GM18873 (cell line): ENCODE data around the gene IL15RA.
"Not testable (repeated sequence)": the region's sequence is repeated elsewhere in the genome, so short reads cannot be mapped to it uniquely, and the experiment has no call there.

Experiments
- ATAC-seq: cut with Tn5 transposase; IDR thresholded peaks from one replicate; pipeline ENCODE4 v1.9.1; 2021; ENCODE audit warnings: mild to moderate bottlenecking, moderate library complexity, moderate number of reproducible peaks; ENCODE audit not compliant: unreplicated experiment, low FRiP score

IL15RA gene

DNA sequence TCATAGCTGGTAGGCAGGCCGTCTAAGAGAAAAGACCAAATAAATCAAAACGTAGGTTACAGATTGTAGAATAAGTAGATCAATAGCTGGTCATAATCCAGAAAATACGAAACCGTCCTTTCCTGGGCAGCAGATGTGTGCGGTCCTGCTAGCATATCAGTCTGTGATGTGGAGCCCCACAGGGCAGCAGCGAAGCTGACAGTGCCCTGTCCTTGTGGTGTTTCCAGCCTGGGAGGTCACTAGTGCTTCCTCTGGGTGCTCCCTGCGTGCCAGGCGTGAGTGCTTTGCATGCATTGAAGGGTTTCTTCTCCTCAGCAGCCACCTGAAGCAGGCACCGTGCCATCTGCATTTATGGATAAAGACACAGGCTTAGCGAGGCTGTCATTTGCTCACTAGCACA lies 41.7 kb downstream of the IL15RA start:
- ATAC-seq, result no peak

DNA sequence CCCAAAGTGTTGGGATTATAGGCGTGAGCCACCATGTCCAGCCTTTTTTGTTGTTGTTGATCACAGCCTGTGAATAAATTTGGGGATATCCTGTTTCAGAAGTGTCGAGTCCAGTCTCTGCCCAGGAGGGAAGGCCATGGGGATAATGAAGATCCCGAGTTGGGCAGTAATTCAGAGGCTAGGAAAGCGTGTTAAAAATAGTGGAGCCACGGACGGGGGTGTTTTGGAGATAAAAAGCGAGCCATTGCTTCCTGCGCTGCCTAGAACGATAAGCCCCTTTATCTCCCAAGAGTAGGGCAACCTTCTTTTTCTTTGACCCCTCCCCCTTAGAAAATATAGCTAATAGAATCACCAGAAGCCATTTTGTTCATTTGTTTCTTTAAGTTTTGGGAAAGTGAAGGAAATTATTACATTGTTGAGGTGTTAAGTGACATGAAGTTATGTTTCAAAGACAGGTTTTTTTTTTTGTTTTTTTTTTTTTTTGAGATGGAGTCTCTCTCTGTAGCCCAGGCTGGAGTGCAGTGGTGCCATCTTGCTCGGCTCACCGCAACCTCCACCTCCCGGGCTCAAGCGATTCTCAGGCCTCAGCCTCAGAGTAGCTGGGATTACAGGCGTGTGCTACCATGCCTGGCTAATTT lies 43.3 kb downstream of the IL15RA start:
- ATAC-seq, result no peak

DNA sequence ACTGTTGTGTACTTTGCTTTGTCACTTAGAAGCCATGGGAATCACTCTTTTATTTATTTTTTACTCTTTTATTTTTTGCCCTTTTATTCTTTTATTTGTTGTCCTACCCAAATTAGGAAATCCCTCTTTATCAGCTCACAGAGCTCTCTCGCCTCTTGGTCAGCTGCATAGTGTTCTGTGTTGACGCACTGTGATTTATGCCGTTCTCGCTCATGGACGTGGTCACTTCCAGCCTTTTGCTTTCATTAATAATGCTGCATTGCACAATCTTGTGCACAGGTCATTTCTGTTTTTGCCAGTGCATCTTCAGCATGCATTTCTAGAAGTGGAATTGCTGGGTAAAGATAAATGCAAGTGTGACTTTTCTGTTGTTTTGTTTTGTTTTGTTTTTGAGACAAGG lies 45.0 kb downstream of the IL15RA start:
- ATAC-seq, result no peak

GRCh38 chr10:5930272-5930671 lies 47.1 kb downstream of the IL15RA start:
- ATAC-seq, result no peak

DNA sequence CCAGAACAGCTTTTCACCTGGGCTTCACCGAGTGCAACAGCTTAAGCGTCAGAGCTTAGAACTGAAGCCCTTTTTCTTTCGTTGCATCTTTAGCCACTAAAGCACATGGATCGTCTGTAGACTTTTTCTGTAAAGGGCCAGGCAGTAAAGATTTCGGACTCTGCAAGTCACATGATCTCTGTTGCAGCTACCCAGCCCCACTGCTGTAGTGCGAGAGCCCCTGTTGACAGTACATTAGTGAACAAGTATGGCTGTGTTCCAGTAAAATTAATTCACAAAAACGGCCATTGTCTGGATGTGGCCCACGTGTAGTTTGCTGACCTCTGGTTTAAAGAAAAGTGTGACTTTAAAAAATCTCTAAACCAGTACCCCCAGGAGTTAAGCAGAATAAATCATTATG lies 47.9 kb downstream of the IL15RA start:
- no peak for ATAC-seq

DNA sequence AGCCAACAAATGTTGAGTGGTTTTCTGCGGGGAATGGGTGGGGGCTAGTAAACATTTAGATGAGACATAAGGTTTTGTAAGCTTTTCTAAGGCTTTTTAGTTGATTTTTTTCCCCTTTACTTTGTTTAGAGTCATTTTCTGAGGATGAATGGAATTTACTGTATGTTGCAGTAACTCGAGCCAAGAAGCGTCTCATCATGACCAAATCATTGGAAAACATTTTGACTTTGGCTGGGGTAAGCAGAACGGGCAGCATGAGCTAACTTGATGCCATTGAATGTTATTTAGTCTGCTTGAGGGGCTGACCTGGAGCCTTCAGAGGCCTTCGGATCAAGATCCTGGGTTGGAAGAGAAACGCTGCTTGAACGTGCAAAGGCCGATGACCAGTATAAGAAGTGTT lies 50.0 kb downstream of the IL15RA start:
- ATAC-seq, result no peak

DNA sequence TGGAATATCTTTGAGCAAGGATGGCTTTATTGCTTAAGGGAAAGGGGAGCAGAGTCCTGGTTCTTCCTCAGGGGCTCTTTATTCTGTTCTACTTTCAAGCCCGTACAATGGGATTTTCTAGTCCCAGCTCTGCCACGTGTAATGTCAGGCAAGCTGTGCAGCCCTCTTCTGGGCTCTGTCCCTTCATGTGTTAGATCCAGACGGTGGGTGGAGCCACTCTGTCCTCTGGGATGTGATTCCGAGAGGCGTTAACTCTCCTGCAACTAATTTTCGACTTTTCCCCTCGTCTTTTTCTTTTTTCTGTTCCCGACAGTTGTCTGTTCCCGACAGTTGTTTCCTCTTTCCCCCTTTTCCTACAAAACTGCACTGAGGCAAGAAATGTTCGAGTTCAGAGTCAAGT lies 52.5 kb downstream of the IL15RA start:
- ATAC-seq, result no peak

DNA sequence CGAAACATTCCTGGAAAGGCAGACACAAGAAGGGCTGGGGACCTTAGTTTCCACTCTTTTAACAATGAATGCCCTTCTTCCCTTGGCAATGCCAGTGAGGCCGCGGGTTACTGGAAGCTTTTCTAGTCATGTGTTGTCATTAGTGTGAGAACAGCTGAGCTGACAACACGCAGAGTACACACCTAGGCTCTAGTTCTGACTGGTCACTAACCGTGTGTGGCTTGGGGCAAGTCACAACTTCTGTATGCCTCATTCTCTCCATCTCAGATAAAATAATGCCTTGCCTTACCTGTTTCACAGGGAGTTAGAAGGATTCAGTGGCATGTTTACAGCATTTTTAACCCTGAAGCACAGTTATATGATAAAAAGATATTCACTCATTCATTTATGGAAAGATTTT lies 55.6 kb downstream of the IL15RA start:
- ATAC-seq, result no peak

- ATAC-seq, result no peak
Observed at GRCh38 chr10:5919568-5919967, 57.8 kb downstream of the IL15RA start.

DNA sequence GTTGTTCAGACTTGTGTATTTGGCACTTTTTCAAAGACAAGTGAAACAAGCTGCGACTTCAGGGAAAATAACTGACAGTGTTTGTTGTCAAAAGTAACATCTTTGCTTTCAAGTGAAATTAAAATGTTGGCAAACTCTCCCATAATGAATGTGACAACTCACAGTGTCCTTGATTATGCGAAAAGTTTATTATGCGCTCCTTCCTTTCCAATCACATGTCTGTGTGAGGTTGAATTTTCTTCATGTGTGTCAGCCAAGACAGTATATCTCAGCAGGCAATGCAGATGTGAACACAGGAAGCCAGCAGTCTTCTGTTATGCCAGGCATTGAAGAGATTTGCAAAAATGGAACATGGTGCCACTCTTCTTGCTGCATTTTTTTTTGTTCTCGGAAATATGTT lies 58.6 kb downstream of the IL15RA start:
- ATAC-seq, result no peak

DNA sequence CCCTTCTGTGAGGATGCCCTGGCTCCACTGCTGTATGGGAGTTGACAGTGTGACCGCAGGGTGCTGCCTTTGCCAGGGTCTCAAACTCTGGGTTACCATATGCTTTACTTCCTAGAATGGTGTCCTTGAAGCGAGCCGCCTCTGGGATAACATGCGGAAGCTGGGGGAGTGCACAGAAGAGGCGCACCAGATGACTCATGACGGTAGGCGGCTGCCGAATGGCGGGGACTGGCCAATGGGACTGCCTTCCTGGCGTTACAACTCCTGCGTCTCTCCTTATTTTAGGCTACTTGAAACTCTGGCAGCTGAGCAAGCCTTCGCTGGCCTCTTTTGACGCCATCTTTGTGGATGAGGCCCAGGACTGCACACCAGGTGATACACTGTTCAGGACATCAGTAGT lies 60.0 kb downstream of the IL15RA start:
- no peak for ATAC-seq

DNA sequence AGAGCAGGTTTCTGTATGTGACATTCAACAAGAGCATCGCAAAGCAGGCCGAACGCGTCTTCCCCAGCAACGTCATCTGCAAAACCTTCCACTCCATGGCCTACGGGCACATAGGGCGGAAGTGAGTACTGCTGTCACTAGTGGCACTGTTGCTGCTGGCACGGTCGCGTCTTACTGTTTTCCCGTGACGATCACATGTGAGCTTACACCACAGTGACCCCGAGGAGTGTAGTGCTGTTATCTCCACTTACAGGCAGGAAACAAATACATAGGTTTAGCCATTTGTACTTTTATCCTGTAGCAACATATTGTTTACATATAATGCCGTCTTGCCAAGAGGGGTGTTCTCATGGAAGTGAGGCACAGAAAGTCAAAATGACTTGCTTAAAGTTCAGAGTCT lies 61.9 kb downstream of the IL15RA start:
- no peak for ATAC-seq

GRCh38 chr10:5913736-5914135 lies 63.6 kb downstream of the IL15RA start:
- no peak for ATAC-seq

GRCh38 chr10:5911670-5912069 lies 65.7 kb downstream of the IL15RA start:
- no peak for ATAC-seq

DNA sequence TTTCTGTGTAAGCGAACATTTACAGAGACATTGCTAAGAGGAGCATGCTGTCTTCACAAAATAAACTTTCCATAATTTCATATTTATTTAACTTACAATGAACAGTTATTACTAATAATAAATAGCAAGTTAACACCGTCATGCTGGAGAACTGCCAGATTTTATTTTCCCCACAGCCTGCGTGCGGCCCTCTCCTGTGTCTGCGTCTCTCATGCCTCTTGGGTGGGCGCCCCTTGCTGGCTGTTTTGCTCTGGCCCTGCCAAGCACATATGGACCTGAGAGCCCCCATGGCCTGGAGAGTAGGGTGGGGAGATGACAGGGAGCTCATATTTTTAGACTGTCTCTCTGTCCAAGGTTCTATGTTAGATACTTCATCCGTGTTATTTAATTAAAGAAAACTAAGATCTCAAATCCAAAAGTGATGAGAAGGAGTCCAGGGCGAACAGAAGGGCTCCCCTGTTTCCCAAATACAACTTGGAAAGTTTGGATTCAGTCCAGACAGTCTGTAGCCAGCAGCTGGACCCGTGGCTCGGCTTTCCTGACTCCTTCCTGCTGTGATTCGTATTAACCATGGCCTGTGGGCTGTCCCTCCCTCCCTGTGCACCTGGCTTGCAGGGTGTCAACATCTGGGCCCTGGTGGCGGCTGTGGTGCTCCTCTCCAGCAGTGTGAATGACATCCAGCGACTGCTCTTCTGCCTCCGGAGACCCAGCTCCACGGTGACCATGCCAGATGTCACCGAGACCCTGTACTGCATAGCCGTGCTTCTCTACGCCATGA lies 66.8 kb downstream of the IL15RA start:
- no peak for ATAC-seq

GRCh38 chr10:5908676-5909075 lies 68.7 kb downstream of the IL15RA start:
- ATAC-seq, result not testable (repeated sequence)

DNA sequence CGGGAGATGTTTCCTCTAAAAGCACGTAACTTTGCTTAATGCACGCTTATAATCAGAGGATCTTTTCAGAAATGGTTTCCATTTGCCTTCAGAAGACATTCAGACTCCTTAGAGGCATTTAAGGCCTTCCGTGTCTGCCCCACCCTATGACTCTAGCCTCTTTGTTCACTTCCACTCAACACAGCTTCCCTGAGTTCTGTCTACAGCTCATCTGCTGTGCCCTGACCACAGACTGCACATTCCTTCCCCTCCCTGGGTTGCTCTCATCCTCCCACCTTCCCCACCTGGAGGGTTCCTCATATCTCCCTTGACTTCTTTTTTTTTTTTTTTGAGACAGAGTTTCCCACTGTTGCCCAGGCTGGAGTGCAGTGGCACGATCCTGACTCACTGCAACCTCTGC lies 70.7 kb downstream of the IL15RA start:
- ATAC-seq, result no peak

DNA sequence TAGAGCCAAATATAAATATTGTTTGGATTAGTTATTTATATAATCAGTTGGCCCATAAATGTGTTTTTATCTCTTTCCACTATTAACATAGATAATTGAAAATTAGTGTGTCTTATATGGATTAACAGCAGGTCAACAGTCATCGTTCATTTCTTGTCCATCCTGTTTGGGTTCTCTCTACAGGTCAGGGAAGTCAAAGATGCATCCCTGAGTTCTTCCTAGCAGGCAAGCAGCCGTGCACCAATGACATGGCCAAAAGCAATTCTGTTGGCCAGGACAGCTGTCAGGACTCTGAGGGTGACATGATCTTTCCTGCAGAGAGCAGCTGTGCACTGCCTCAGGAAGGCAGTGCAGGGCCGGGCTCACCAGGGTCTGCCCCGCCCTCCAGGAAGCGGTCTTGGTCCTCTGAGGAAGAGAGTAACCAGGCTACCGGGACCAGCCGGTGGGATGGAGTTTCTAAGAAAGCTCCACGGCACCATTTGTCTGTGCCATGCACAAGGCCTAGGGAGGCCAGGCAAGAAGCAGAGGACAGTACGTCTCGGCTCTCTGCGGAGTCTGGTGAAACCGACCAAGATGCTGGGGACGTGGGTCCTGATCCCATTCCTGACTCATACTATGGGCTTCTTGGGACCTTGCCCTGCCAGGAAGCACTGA lies 71.4 kb downstream of the IL15RA start:
- ATAC-seq, result no peak

GRCh38 chr10:5904227-5904626 lies 73.1 kb downstream of the IL15RA start:
- peak; percentile 97 for ATAC-seq

- no peak for ATAC-seq
Observed at GRCh38 chr10:5903563-5903962, 73.8 kb downstream of the IL15RA start.

GRCh38 chr10:5902511-5903274 lies 74.7 kb downstream of the IL15RA start:
- no peak for ATAC-seq
